ENCODE measurements around the gene HOXA5. TPM values are rescaled to one million over a fixed set of nuclear protein-coding genes. Genes with fewer than 3 reads are reported as not detected.

The HOXA5 gene
- total RNA-seq, 1 experiment from 2014 or later: 6.7 TPM

GRCh38 chr7:27095897-27096767, 47.3 kb downstream of the HOXA5 start, which contains the start of gene HOXA1 (continued):
- TF ChIP-seq CTCF (IDR thresholded peaks at IDR 0.05 in 2 of 3, conservative IDR thresholded peaks at IDR 0.05 in 1 of 3; ENCODE audit: borderline replicate concordance in 1 of 3, insufficient read depth in 1 of 3, low read depth in 2 of 3, low read length in 2 of 3): no peak

GRCh38 chr7:27095050-27095896, 48.2 kb downstream of the HOXA5 start:
- no peak overlapping the region for H2AFZ ChIP-seq (ENCODE audit: low read depth, low read length, poor library complexity, severe bottlenecking)
- BruUV-seq (replicated peaks): TSS peak; percentile 81
- intact Hi-C loops (cut with micrococcal nuclease): no loop called here

More at GRCh38 chr7:27095050-27095896, 48.2 kb downstream of the HOXA5 start:
- peak overlapping the region; percentile 50 for H3K9ac ChIP-seq (ENCODE audit: low read length)
- H3K4me1 ChIP-seq (ENCODE audit: control insufficient read depth in 1 of 2, insufficient read depth in 2 of 2, low read length in 2 of 2): peaks cover 10 to 19% of the 10 kb centered on the region in 2 experiments; a peak in 3 of 4 replicates
- peaks cover 25% of the 10 kb centered on the region for H3K79me2 ChIP-seq (ENCODE audit: insufficient read depth, low read length)
- no peak for DNase-seq (ENCODE audit: low read depth, low spot score)
- H3K9me2 ChIP-seq (ENCODE audit: insufficient read depth): no peaks in the 10 kb centered on the region
- no peak for TF ChIP-seq MAX (IDR thresholded peaks at IDR 0.05)
- no peak for TF ChIP-seq CTCF (IDR thresholded peaks at IDR 0.05 in 2 of 3, conservative IDR thresholded peaks at IDR 0.05 in 1 of 3; ENCODE audit: borderline replicate concordance in 1 of 3, insufficient read depth in 1 of 3, low read depth in 2 of 3, low read length in 2 of 3)
- no peak for TF ChIP-seq ZNF274 (IDR thresholded peaks at IDR 0.05; ENCODE audit: low read depth, low read length)
- TF ChIP-seq RAD21 (IDR thresholded peaks at IDR 0.05; ENCODE audit: low read depth): no peak
- TF ChIP-seq REST (IDR thresholded peaks at IDR 0.05; ENCODE audit: low read depth): no peak
- no peak for TF ChIP-seq EGR1 (IDR thresholded peaks at IDR 0.05; ENCODE audit: low read depth)
- TF ChIP-seq SIN3A (IDR thresholded peaks at IDR 0.05; ENCODE audit: low read depth): no peak
- TF ChIP-seq POLR2A (IDR thresholded peaks at IDR 0.05; ENCODE audit: borderline replicate concordance, extremely low read depth, insufficient read depth, insufficient read length): no peak
- H4K20me1 ChIP-seq (ENCODE audit: insufficient read depth): no peaks in the 10 kb centered on the region
- ATAC-seq: peak; percentile 26; the same call in 1 of the 2 replicates
- ChIA-PET RAD21 (ENCODE audit: low non-redundant PET in 1 of 2, low total read pairs in 2 of 2, uncharacterized antibody in 2 of 2, unreplicated experiment in 2 of 2) (no interaction called here), POLR2A (interaction anchor here (1.4 to 1.9 kb wide), 3 partner anchors 11 to 20 kb away, joined by 4 to 8 read pairs (median 5); no protein-coding TSS in a partner anchor), CTCF (no interaction called here)
- H3K27me3 ChIP-seq (ENCODE audit: insufficient read depth, low read length): no peaks in the 10 kb centered on the region
- peak overlapping the region; percentile 74 to 86 for H3K4me3 ChIP-seq (replicated peaks in 1 of 2; ENCODE audit: low read depth in 1 of 2, low read length in 2 of 2)
- peak overlapping the region; percentile 79 for H3K4me2 ChIP-seq (ENCODE audit: low read length)
- H3K9me3 ChIP-seq (ENCODE audit: control insufficient read depth in 1 of 2, insufficient read depth in 1 of 2, low read depth in 1 of 2, low read length in 2 of 2): no peaks in the 10 kb centered on the region
- H3K36me3 ChIP-seq (ENCODE audit: control insufficient read depth in 1 of 2, insufficient read depth in 2 of 2, low read length in 2 of 2): no peaks in the 10 kb centered on the region
- H3K27ac ChIP-seq (ENCODE audit: low read depth, low read length): no peak overlapping the region; the same call in 1 of the 2 replicates
